Measurements from ENCODE around the gene MACROD2.

Gene MACROD2

GRCh38 chr20:14711652-14712051 lies 716.3 kb downstream of the MACROD2 start:
- no peak for DNase-seq (ENCODE audit: low read depth)

GRCh38 chr20:14712302-14712739 lies 717.0 kb downstream of the MACROD2 start:
- no peak for DNase-seq (ENCODE audit: low read depth)

- no peak for DNase-seq (ENCODE audit: low read depth)
Observed at GRCh38 chr20:14715400-14715799, 720.1 kb downstream of the MACROD2 start.

- no peak for DNase-seq (ENCODE audit: low read depth)
Observed at GRCh38 chr20:14716351-14716801, 721.1 kb downstream of the MACROD2 start.

- DNase-seq (ENCODE audit: low read depth): no peak
Observed at GRCh38 chr20:14717134-14717999, 722.1 kb downstream of the MACROD2 start.

- no peak for DNase-seq (ENCODE audit: low read depth)
Observed at GRCh38 chr20:14720251-14720650, 724.9 kb downstream of the MACROD2 start.

- no peak for DNase-seq (ENCODE audit: low read depth)
Observed at GRCh38 chr20:14721926-14722452, 726.7 kb downstream of the MACROD2 start.

- no peak for DNase-seq (ENCODE audit: low read depth)
Observed at GRCh38 chr20:14723614-14724013, 728.3 kb downstream of the MACROD2 start.

- no peak for DNase-seq (ENCODE audit: low read depth)
Observed at GRCh38 chr20:14724036-14724435, 728.7 kb downstream of the MACROD2 start.

- DNase-seq (ENCODE audit: low read depth): no peak
Observed at GRCh38 chr20:14724468-14724867, 729.2 kb downstream of the MACROD2 start.

- DNase-seq (ENCODE audit: low read depth): no peak
Observed at GRCh38 chr20:14726591-14726990, 731.3 kb downstream of the MACROD2 start.

- no peak for DNase-seq (ENCODE audit: low read depth)
Observed at GRCh38 chr20:14727485-14728150, 732.3 kb downstream of the MACROD2 start.

GRCh38 chr20:14729390-14729789 lies 734.1 kb downstream of the MACROD2 start:
- DNase-seq (ENCODE audit: low read depth): no peak

- DNase-seq (ENCODE audit: low read depth): no peak
Observed at GRCh38 chr20:14732343-14732742, 737.0 kb downstream of the MACROD2 start.

- no peak for DNase-seq (ENCODE audit: low read depth)
Observed at GRCh38 chr20:14732996-14733395, 737.7 kb downstream of the MACROD2 start.

GRCh38 chr20:14740380-14740779 lies 745.1 kb downstream of the MACROD2 start:
- DNase-seq (ENCODE audit: low read depth): no peak

- DNase-seq (ENCODE audit: low read depth): no peak
Observed at GRCh38 chr20:14741616-14742015, 746.3 kb downstream of the MACROD2 start.

GRCh38 chr20:14744723-14745122 lies 749.4 kb downstream of the MACROD2 start:
- DNase-seq (ENCODE audit: low read depth): no peak

GRCh38 chr20:14745830-14746229 lies 750.5 kb downstream of the MACROD2 start:
- no peak for DNase-seq (ENCODE audit: low read depth)

GRCh38 chr20:14751191-14751590 lies 755.9 kb downstream of the MACROD2 start:
- no peak for DNase-seq (ENCODE audit: low read depth)

- DNase-seq (ENCODE audit: low read depth): no peak
Observed at GRCh38 chr20:14757728-14758127, 762.4 kb downstream of the MACROD2 start.

- DNase-seq (ENCODE audit: low read depth): no peak
Observed at GRCh38 chr20:14758356-14758755, 763.0 kb downstream of the MACROD2 start.

- DNase-seq (ENCODE audit: low read depth): no peak
Observed at GRCh38 chr20:14759979-14760378, 764.7 kb downstream of the MACROD2 start.

Measured in GM04504 (cell line).